Loucy (cell line): ENCODE results near the gene MICU2.

Source experiments
- CTCF ChIP-seq: fragments of 200-600 bp; sonication (generic); conservative IDR thresholded peaks from 2 replicates; pipeline ENCODE4 v1.5.1; 2014; ENCODE audit warnings: mild to moderate bottlenecking, antibody characterized with exemption, low read length
- EZH2phosphoT487 ChIP-seq: fragments of 200-600 bp; IDR thresholded peaks from 2 replicates; pipeline ENCODE4 v1.6.1; 2018; ENCODE audit warnings: antibody characterized with exemption, mild to moderate bottlenecking, moderate library complexity, borderline replicate concordance

- TF ChIP-seq CTCF (no peak), EZH2phosphoT487 (no peak)
Measured at GRCh38 chr13:21549633-21550032, 54.3 kb downstream of the MICU2 start.
